Esophagus muscularis mucosa (tissue), 4 donors: ENCODE data around the gene LDAF1. TPM values are rescaled to one million over a fixed set of nuclear protein-coding genes. Genes with fewer than 3 reads are reported as not detected.

Experiments used
- DNase-seq: peaks from one replicate; pipeline ENCODE4 v3.0.0-alpha.2; 2017; ENCODE audit errors: extremely low spot score
- H3K27ac ChIP-seq, 4 donors: fragments of 200-600 bp; sonication (generic); replicated peaks in 1 of 4; 1 replicate in 3 of 4; 2 replicates in 1 of 4; pipeline ENCODE4 v1.5.1; 2016 to 2019; ENCODE audit warnings: mild to moderate bottlenecking in 1 of 4
- H3K27me3 ChIP-seq, 4 donors: fragments of 200-600 bp; sonication (generic); one replicate each; pipeline versions ENCODE4 v1.5.1 to v1.6.0; 2016 to 2019
- H3K36me3 ChIP-seq, 4 donors: fragments of 200-600 bp; sonication (generic); one replicate each; pipeline ENCODE4 v1.5.1; 2016 to 2019
- H3K4me1 ChIP-seq, 4 donors: fragments of 200-600 bp; sonication (generic); one replicate each; pipeline ENCODE4 v1.5.1; 2016 to 2019
- H3K4me3 ChIP-seq, 4 donors: fragments of 200-600 bp; sonication (generic); 1 replicate in 2 of 4; 2 replicates in 2 of 4; pipeline ENCODE4 v1.5.1; 2016 to 2019; ENCODE audit warnings: mild to moderate bottlenecking in 4 of 4, moderate library complexity in 1 of 4
- H3K9me3 ChIP-seq, 4 donors: fragments of 200-600 bp; sonication (generic); 1 replicate in 3 of 4; 2 replicates in 1 of 4; pipeline ENCODE4 v1.5.1; 2016 to 2019
- CTCF ChIP-seq, 3 experiments: fragments of 200-600 bp in 2 of 3; fragments of 450-650 bp in 1 of 3; sonication (generic) in 2 of 3; IDR thresholded peaks; one replicate each; pipeline ENCODE4 v1.5.1; 2017 to 2019; ENCODE audit warnings: antibody characterized with exemption in 3 of 3, mild to moderate bottlenecking in 2 of 3, moderate library complexity in 1 of 3
- EP300 ChIP-seq: sonication (generic); formaldehyde crosslinking; IDR thresholded peaks from one replicate; pipeline ENCODE4 v1.6.1; 2017; ENCODE audit warnings: antibody characterized with exemption
- POLR2A ChIP-seq: fragments of 450-650 bp; IDR thresholded peaks from one replicate; pipeline ENCODE4 v1.6.1; 2017; ENCODE audit warnings: antibody characterized with exemption, moderate library complexity, mild to moderate bottlenecking, low read depth
- POLR2AphosphoS5 ChIP-seq, 2 donors: sonication (generic); formaldehyde crosslinking; IDR thresholded peaks; one replicate each; pipeline ENCODE4 v1.6.1; 2017; ENCODE audit warnings: antibody characterized with exemption in 2 of 2
- WGBS: methylation state at CpG from one replicate; pipeline ENCODE4 v1.1.5; 2018; 5-methylcytosine and 5-hydroxymethylcytosine counted together
- intact Hi-C: fragments of 100-400 bp; cut with DNase I; formaldehyde crosslinking; loops from one replicate; pipeline ENCODE4 v1.15.1; 2023
- total RNA-seq, 4 donors: library from RNA; depleted of rRNA; stranded (reverse); fragments of >200 nt; gene quantifications; one replicate each; pipeline versions ENCODE4 v1.1.0 to v1.2.1, GENCODE V29; 2016

LDAF1 gene
- total RNA-seq, 4 donors from 2014 or later = 98.7 to 208 (median 141) TPM

- DNase-seq = no peak
- intact Hi-C loops = no loop called here
- Histone ChIP-seq H3K4me3 (no peak overlapping the region), H3K4me1 (no peaks in the 10 kb centered on the region), H3K27ac (no peak overlapping the region), H3K27me3 (peaks cover 0 to 20% (median 0%) of the 10 kb centered on the region in 4 donors), H3K36me3 (no peaks in the 10 kb centered on the region), H3K9me3 (no peaks in the 10 kb centered on the region)
- TF ChIP-seq POLR2A (no peak), POLR2AphosphoS5 (IDR thresholded peaks at IDR 0.05) (no peak), EP300 (no peak), CTCF (IDR thresholded peaks at IDR 0.05) (no peak)
Observed at GRCh38 chr16:21227866-21228265, 69.4 kb downstream of the LDAF1 start.

GRCh38 chr16:21228361-21228872 is 69.9 kb downstream of the LDAF1 start:
- H3K36me3 ChIP-seq = no peaks in the 10 kb centered on the region
- no peaks in the 10 kb centered on the region for H3K4me1 ChIP-seq
- intact Hi-C loops = no loop called here
- H3K9me3 ChIP-seq = no peaks in the 10 kb centered on the region
- no peak overlapping the region for H3K27ac ChIP-seq
- H3K27me3 ChIP-seq = peaks cover 0 to 22% (median 0%) of the 10 kb centered on the region in 4 donors
- TF ChIP-seq POLR2A (no peak), EP300 (no peak), CTCF (IDR thresholded peaks at IDR 0.05) (no peak), POLR2AphosphoS5 (IDR thresholded peaks at IDR 0.05) (no peak)
- DNase-seq = no peak
- no peak overlapping the region for H3K4me3 ChIP-seq
- WGBS = 66% methylated on average over 2 of the region's 2 CpGs

Other genes with a start within 250 kb of the LDAF1 start
- under 1 TPM in 2 of 4 donors, not detected in 2; under 0.01 to 0.13 TPM for gene DNAH3, start 7.8 kb upstream of the LDAF1 start, total RNA-seq
- not detected for gene ZP2, start 52.9 kb downstream of the LDAF1 start, total RNA-seq
- gene ANKS4B, start 75.0 kb downstream of the LDAF1 start, total RNA-seq = not detected
- 1 to 10 TPM in 2 of 4 donors, not detected in 2; 1.0 to 1.2 TPM for gene CRYM, start 119.6 kb downstream of the LDAF1 start, total RNA-seq